HG02884 (cell line): Measurements from ENCODE around the gene SSBP3.

Source experiments
- ATAC-seq: cut with Tn5 transposase; IDR thresholded peaks from one replicate; pipeline ENCODE4 v1.9.1; 2021; ENCODE audit warnings: mild to moderate bottlenecking, moderate library complexity; ENCODE audit not compliant: unreplicated experiment

Gene SSBP3

GRCh38 chr1:54272772-54273091, 133.5 kb downstream of the SSBP3 start:
- no peak for ATAC-seq

DNA sequence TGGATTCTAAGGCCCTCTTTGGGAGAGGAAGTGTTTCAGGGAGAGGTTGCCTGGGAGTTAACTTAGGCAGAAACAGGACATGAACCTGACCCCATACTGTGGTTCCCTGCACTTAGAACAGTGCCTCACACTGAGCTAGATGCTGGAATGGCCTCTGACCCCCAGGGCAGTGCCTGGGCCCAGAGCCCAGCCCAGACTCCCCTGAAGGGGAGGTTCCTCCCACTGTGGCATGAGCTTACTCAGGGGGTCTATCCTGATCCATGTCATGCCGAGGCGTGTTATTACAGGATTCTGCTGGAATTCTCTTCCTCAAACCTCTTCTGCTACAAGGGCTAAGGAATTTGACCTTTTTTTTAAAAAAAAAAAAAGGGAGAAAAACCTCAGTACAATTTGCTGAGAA, 134.1 kb downstream of the SSBP3 start:
- ATAC-seq: no peak

GRCh38 chr1:54271341-54271740, 134.9 kb downstream of the SSBP3 start:
- no peak for ATAC-seq

- ATAC-seq: no peak
Measured at GRCh38 chr1:54270543-54270942, 135.7 kb downstream of the SSBP3 start.

DNA sequence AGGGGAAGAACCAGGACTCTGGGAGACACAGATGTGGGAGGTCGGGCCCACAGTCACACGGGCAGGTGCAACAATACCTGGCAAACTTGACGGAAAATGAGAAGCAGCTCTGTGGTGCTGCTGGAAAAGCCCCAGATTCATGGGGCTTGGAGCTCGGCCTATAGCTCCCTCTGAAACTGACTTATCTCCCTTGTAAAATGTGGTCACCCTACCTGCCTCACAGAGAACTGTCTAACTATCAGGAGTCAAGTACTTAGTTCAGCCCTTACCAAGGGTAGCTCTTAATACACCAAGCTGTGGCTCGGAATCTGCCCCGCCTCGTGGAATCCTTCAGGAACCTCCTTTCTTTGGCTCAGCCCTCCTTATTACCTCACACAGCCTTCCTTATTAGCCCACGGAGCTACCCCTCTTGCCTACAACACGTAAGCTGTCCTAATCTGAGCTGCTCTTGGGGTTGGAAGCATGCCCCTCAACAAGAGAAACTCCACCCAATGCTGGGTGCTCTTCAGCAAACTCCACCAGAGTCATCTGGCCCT, 137.4 kb downstream of the SSBP3 start:
- no peak for ATAC-seq

DNA sequence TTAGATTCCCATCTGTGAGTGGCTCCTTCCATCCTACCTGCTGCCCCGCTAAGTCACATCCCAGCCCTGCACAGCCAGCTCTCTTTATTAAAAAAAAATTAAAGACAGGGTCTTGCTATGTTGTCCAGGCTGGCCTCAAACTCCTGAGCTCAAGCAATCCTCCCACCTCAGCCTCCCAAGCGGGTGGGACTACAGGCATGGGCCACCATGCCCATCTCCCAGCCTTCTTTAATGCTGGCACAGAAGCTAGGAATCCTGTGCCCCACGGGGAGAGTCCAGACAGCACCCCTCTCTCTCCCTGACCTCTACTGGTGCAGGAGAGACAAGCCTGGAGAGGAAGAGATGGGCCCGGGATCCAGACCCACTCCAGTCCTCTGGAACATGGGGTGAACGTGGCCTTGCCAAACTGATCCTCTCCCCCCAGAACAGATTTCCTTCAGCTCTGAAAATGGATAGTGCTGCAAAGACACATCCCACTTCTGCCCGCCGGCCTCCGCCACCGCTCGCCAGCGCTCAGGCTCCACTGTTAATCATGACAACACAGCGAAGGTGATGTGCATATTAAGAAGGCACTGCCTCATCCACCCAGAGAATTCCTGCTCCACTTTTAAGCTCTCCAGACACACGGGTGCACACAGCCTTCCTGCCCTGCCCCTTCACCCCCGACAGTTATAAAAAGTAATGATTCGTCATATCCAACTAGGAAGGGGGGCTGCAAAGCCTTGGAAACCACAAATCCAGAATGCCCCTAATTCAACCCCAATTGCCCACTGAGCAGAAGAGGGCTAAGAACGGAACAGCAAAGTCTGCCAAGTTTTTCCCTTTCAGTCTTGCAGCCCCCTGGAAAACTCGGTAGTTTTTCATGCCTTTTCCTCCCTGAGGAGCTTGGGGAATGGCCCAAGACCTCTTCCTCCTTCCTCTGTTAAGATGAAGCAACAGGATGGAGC, 138.1 kb downstream of the SSBP3 start:
- no peak for ATAC-seq

GRCh38 chr1:54266908-54267307, 139.3 kb downstream of the SSBP3 start:
- ATAC-seq: no peak

DNA sequence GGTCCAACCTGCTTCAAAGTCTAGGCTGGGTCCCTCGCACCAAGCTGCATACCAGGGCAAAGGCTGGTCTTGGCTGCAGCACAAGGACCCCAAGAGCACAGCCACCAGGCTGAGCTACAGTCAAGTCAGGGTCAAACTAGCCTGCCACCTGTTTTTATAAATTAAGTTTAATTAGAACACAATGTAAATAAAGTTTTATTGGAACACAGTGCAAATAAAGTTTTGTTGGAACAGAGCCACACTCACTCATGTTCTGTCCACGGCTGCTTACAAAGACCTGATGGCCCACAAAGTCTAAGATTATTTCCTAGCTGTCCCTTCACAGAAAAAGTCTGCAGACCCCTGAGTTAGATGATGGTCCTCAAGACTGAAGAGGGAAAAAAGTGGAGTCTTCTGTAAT, 140.0 kb downstream of the SSBP3 start:
- ATAC-seq: no peak

DNA sequence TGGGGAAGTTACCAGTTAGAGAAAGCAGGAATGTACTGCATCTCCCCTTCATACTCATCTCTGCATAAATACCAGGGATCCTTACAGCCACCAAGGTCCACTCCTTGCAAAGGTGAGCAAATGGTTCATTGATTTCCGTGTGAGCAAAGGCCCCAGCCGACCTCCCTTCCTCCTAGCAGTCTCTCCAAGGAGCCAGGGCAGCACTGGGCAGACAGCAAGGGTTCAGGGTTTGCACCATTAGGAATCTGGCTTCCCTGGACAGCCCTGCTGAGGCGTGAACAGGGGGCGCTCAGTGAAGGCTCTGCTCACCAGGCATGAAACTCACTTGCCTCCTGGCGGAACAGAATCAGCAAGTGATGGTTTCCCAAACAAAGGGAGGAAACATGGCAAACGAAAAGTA, 140.5 kb downstream of the SSBP3 start:
- ATAC-seq: no peak

DNA sequence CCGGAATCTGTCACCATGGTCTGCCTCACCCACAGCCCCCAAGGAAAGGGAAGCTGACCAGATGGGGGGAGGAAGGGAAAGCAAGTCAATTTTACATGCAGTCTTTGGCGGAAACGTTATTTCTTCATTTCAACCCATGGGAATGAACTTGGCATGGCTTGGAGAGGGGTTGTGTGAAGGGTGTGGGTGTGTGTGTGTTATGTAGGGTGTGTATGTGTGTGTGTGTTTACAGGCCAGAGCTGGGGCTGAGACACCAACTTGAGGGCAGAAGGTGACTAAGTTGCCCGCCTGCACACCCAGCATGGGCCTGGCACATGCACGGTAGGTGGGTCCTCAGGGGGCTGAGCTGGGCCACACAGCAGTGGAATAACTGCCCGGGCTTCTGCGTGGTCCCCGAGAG, 141.1 kb downstream of the SSBP3 start:
- no peak for ATAC-seq

DNA sequence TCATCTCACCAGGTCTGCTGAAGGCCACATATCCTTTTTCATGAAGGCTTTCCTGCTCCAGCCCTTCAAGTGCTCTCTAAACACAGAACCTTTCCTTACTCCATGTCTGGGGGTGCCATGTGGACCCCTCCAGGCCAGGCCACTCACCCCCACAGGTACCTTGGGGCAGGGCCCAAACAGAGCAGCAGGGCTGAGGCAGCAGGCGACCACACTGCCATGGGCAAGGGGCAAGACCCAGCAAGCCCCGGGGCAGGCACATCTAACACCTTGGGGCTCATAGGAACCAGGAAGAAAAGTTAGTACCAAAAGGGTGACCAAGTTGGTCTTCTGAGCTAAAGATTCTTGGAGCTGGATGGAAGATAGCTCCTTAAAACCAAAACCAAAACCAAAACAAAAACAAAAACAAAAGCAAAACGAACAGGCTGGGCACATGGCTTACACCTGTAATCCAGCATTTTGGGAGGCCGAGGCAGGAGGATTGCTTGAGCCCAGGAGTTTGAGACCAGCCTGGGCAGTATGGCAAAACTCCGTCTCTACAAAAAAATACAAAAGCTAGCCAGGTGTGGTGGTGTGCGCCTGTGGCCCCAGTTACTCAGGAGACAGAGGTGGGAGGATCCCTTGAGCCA, 142.5 kb downstream of the SSBP3 start:
- ATAC-seq: no peak

DNA sequence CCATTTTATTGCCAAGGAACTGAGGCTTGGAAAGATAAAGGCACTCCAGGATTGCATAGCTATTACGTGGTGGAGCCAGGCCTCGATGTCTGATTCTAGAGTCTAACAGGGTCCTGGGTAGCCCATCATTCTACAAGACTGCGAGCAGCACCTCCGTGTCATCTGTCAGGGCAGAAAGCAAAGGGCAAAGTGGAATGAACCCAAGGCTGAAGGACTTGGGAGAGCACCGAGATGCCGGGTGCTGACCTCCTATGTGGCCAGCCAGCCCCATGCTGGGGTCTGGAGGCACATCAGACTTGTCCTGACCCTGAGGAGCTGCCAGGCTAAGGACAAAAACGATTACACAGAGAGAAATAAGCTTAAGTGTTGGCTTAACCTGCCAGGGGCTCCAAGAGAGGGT, 143.9 kb downstream of the SSBP3 start:
- no peak for ATAC-seq

GRCh38 chr1:54260810-54261209, 145.4 kb downstream of the SSBP3 start:
- no peak for ATAC-seq

- no peak for ATAC-seq
Measured at GRCh38 chr1:54259546-54260140, 146.6 kb downstream of the SSBP3 start.

DNA sequence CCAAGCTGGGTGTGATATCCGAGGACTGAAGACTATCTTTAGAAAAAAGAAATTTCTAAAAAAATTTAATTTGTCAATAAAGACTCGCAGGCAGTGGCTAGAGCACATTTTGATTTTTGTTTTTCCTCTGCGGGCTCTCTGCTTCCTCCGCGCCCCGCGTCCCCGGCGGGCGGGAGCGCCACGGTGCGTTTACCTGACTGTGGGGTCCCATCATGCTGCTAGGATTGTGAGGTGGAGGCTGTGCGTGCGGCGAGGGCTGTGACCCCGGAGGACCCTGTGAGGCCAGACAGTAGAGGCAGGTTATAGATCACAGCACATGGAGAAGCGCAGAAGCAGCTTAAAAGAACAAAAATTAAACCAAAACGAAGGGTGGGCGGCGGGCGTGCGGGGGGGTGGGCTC, 148.3 kb downstream of the SSBP3 start:
- ATAC-seq: no peak

GRCh38 chr1:54257346-54257620, 148.9 kb downstream of the SSBP3 start:
- no peak for ATAC-seq

- ATAC-seq: no peak
Measured at GRCh38 chr1:54256522-54257345, 149.5 kb downstream of the SSBP3 start.

GRCh38 chr1:54255026-54255702, 151.0 kb downstream of the SSBP3 start:
- no peak for ATAC-seq

GRCh38 chr1:54254055-54254454, 152.1 kb downstream of the SSBP3 start:
- no peak for ATAC-seq

DNA sequence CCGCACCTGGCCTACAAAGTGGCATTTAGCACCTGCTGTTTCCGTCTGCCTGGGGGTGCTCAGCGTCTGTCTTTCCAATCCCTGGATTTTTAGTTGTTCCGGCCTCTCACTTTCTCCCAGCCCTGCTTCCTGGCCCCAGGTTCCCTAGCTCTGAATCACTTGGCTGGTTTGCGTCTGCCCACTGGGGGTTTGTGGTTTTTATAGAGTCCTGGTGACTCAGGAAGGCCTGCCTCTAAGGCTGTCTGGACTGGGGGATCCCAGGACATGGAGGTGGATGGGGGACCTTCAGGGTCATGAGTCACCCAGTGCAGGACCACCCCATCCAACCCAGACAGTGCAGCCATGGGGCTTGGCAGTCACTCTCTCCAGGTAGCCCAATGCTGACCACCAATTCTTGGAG, 152.7 kb downstream of the SSBP3 start:
- no peak for ATAC-seq
